GM15510 (cell line): Measurements from ENCODE around the gene PTPRN2.

Source experiments
- POLR2A ChIP-seq: IDR thresholded peaks from 3 replicates; pipeline ENCODE4 v1.6.1; 2011; ENCODE audit warnings: borderline replicate concordance; ENCODE audit not compliant: insufficient read length; ENCODE audit errors: extremely low read depth

PTPRN2 gene

DNA sequence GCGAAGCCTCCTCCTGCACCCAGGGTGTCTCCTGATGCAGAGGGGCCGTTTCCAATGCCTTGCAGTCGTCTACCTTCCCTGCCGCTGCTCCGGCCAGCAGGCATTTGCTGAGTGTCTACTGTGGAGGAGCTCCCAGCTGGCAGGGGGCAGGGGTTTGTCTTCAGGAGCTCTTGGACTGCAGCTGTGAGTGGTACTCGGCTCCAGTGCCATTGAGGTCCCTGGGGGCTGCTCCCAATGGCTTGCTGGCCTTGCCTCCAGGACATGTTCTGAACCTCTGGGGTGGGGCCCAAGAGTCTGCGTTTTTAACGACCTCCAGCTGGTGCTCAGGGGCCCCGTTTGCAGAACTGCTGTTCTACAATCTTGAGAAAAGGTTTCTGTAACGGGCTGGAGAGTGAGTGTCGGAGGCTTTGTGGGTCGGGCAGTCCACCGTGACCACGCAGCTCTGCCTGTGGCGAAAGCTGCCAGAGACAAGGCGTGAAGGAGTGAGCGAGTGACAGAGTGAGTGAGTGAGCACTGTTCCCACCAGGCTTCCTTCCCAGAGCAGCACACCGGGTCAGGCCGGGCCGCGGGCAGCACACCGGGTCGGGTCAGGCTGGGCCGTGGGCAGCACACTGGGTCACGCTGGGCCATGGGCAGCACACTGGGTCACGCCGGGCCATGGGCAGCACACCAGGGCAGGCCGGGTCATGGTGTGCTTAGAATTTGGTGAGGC lies 520.2 kb downstream of the PTPRN2 start:
- TF ChIP-seq POLR2A, result no peak

DNA sequence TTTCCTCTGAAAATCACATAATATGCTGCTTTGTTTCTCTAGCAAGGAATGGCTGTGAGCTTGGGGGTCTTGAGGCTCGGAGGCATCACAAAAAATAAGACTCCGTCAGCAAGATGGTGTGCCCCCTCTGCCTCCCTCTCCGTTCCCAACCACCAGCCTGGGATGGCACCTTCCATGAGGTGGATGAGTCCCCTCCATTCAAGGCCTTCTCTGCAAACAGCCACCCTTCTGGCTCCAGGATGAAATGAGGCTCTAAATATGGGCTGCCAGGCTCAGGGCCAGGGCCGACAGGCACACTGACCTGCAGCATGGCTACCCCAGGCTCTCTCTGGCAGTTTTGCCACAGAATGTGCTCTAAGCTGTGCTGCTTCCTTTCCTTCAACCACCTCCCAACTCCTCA lies 521.5 kb downstream of the PTPRN2 start:
- no peak for TF ChIP-seq POLR2A

DNA sequence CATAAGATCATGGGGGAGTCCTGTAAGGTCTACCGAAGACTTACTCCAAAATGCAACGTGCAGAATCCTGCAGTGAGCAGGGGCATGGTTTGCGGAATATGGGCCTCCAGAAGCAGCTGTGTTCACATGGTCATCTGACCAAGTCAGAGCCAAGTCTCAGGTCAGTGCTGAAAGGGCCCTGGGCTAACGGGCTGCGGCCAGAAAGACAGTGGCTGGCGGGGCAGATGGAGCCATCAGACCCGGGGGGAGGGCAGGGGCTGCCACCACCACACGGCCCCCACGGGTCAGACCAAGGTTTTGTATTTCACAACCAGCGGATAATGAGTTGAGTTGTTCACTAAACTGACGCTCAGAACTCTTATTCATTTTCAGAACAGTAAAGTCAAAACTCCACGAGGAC lies 522.3 kb downstream of the PTPRN2 start:
- TF ChIP-seq POLR2A, result no peak

DNA sequence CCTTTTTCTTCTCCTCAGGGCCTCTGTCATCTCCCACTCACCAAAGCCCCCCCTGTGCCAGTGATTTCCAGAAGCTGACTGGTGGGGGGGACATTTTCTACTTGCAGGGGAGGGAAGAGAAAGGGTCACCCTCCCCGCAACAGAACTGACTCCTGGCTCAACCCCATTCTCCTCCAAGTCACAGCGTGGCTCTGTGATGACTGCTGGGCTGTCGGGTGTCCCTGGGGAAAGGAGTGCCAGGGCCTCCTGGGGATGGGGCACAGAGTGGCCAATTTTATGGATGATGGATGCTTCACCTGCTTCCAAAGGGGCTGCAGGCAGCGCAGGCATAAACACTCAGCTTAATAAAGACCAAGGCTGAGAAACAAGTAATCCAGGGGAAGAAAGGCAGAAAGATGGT lies 523.0 kb downstream of the PTPRN2 start:
- TF ChIP-seq POLR2A, result no peak

DNA sequence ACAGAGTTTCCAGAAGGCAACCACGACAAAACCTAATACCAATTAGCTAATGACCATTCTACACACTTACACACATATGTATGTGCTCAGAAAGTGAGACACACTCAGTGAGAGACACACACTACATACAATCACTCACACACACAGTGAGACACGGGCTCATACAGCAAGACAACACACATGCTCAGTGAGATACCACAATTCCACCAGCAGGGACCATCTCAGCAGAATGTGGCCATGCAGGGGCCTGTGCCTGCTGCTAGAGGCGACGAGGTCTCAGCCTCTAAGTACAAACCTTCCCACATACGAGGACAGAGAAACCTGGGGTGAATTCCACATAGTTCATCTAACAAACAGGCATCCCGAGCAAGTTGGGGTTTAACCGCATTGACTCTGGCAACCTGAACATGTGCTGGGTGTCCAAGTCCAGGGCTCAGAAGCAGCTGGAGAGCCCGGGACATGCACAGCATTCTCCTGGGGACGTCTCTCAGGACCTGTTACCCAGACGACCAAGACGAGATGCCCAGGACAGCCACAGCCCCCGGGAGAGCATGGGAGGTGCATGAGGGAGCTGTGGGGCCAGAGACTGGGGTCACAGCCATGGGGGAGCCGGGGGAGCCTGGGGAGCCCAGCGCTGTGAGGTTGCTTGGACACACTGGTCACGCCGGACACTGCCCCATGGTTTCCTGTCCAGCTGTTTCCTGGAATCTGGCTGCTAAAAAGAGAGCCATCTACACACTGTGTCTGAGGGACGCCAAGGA lies 523.6 kb downstream of the PTPRN2 start:
- TF ChIP-seq POLR2A, result no peak

DNA sequence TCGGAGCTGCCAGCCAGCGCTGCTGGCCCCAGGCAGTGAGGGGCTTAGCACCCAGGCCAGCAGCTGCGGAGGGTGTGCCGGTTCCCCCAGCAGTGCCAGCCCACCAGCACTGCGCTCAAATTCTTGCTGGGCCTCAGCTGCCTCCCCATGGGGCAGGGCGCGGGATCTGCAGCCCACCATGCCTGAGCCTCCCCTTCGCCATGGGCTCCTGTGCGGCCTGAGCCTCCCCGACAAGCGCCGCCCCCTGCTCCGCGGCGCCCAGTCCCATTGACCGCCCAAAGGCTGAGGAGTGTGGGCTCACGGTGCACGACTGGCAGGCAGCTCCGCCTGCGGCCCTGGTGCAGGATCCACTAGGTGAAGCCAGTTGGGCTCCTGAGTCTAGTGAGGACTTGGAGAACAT lies 525.0 kb downstream of the PTPRN2 start:
- no peak for TF ChIP-seq POLR2A

DNA sequence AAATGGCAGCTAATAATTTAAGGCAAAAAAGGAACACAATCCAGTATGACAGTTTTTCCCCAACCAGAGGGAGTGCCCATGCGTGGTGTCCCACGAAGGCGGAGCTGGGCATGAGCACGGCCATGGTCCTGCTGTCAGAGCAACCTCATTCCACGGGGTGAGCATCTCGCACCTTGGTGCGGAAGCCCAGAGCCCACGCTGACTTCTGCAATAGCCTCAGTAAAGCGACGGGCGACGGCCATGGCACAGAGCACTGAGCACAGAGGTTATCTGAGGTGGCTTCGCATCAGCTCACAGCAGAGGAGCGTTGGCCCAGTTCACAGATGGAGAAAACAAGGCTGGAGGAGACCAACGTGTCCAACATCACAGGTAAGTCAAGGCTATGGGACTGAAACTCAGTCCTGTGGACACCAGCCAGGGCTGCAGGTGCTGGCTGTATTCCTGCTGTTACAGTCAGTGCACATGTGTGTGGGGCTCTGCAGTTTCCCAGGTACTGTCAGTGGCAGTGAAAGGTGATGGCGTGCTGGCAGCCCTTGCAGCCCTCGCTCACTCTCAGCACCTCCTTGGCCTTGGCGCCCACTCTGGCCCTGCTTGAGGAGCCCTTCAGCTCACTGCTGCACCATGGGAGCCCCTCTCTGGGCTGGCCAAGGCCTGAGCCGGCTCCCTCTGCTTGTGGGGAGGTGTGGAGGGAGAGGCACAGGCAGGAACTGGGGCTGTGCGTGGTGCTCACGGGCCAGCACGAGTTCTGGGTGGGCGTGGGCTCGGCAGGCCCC lies 525.6 kb downstream of the PTPRN2 start:
- no peak for TF ChIP-seq POLR2A

DNA sequence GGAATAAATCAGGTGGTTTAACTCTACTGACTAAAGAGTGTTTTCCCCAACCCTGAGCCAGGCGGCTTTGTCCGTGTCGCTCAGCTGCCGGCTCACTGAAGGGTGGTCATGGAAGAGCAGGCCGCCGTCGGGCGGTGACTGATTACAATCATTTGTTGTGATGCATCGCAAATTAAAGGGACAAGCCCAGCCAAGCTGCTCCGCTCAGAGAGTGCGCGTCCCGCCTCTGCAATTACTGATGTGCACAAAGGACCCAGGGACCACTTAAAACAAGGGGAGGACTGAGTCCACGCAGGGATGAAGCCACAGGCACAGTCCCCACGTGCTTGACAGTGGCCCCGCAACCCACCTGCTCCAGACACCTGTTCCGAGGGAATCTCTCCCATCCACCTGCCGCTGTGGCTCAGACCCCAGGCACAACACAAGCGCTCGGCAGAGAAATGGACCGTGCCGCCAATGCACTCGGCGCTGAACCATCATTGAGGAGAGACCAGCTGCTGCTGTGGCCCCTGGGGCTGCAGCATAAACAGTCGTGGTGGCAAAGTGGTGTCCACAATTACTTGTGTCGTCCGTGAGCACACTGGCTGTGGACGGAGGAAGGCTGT lies 526.5 kb downstream of the PTPRN2 start:
- TF ChIP-seq POLR2A, result no peak

DNA sequence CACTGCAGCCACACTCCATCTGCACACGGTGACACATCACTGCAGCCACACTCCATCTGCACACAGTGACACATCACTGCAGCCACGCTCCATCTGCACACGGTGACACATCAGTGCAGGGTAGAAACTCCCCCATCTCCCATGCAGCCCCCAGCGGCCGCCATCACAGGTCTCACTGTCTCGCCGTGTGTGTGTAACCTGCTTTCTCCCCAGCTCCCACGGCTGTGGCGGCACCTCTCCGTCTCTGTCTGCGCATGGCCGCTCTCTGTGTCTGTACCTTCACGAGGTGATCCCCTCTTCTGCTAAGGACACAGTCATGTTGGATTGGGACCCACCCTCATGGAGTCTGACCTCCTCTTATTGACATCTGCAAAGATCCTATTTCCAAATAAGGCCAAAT lies 527.4 kb downstream of the PTPRN2 start:
- no peak for TF ChIP-seq POLR2A

DNA sequence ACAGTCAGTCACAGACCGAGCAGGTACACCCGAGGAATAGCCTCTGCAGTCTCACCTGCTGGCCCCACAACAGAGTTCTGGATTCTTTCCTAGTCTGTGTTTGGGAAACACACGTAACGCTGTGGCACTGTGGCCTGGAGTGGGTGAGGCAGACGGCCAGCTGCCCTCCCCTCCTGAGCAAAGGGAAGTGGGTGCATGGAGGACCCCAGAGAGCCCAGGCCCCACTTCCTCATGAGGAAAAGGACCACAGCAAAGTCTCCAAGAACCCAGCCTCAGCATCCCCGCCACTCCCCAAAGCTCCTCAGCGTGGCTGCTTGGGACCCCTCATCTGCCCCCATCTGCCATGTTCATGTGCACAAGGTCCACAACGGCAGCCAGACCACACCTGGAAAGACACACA lies 530.2 kb downstream of the PTPRN2 start:
- TF ChIP-seq POLR2A, result no peak

DNA sequence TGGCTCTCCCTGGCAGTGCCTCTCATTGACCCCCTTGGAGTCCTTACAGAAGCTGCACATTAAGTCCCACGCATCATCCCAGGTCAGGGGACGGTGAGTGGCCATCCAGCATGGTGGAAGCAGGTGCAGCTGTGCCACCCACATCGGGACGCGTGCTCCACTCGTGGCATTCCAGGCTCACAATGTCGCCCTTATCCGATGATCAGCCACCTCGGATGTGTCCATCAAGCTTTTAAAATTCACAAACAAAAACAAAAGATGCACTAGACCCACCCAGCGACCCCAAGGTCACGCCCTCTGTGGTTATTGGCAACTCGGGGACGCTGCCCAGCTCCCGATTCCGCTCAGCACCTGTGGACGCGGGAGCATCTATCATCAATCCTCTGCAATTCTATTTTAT lies 530.9 kb downstream of the PTPRN2 start:
- no peak for TF ChIP-seq POLR2A

DNA sequence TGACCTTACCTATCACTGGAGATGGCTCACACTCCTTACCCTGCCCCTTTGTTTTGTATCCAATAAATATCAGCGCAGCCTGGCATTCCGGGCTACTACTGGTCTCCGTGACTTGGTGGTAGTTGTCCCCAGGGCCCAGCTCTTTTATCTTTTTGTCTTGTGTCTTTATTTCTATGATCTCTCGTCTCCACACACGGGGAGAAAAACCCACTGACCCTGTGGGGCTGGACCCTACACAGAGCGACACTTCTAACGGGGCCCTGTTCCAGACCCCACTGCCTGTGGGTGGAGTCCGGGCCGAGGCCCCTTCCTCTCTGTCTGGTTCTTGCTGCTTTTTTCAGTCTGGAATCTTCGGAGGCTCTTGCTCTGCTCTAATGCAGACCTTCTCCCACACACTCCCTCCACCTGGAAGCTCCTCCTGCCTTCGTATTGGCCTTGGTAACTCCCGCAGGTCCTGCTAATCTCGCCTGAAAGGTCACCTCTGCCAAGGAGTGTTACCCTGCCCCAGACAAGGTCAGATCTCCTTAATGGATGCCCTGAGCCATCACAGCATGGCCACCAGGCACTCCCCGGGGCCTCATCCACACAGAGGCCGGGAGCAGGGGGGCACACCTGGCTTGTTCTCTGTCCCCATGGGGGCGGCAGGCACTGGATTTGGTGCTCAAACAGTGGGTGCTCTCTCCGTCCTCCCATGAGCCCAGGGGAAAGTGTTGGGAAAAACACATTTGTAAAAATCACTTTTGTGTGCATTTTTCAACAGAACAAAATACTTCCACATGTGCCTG lies 531.7 kb downstream of the PTPRN2 start:
- TF ChIP-seq POLR2A, result no peak

DNA sequence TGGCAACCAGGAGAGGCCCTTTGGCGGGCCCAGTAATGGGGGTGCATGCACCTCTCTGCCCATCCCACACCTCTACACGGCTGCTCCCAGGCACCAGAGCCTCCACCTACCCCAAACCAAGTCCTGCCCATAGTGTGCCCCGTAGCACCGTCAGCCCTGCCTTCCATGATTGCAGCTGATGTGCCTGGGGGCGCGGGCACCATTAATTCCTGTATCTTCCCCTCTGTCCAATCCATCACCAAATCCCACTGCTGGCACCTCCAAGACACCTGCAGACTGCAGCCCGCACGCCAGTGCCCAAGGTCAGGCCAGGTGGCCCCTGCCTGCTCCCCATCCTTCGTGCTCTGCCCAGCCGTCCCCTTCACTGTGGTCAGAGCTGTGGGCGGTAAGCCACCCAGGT lies 533.0 kb downstream of the PTPRN2 start:
- no peak for TF ChIP-seq POLR2A

DNA sequence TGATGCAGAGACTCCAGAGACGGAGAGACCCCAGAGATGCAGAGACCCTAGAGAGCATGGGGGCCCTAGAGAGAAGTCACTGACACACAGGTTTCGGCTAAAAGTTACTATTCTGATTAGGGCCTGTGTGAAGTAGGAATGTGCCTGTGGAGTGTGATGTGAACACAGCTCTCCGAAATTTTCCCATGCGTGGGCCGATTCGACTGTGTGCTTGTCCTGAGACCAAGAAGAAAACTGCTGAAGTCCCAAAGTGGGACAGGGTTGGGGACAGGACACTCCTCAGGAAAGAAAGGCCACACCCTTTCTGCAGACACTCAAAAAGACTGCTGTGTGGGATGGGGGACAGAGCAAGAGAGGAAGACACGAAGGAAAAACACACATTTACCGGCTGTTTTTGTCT lies 533.5 kb downstream of the PTPRN2 start:
- no peak for TF ChIP-seq POLR2A

DNA sequence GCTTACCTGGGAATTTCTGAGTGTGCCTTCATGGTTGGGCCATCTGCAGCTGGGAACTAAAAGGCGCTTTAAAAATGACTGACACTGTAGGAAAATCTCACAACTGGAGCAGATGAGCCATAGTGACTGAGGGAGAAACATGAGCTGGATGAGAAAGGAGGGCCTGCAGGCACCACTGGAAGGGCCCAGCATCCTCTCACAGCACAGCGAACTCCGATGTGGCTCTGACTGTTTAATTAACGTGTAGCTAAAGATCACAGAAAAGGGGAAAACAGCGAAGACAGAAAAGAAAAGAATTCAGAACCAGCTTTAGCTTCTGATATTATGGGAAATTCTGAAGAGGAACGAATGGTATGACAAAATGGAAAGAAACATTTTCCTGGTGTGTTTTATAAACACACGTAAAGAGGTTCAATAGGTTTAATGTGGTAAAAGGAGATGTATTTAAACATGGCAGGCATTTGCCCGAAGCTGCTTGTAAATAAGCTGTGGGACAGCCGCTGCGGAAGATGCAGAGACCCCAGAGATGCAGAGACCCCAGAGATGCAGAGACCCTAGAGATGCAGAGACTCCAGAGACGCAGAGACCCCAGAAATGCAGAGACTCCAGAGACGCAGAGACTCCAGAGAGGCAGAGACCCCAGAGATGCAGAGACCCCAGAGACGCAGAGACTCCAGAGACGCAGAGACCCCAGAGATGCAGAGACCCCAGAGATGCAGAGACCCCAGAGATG lies 534.3 kb downstream of the PTPRN2 start:
- TF ChIP-seq POLR2A, result no peak
